ENCODE data around the gene TUBGCP6.

- TF ChIP-seq CTCF (IDR thresholded peaks at IDR 0.05) (no peak), EP300 (IDR thresholded peaks at IDR 0.05) (no peak), POLR2A (IDR thresholded peaks at IDR 0.05) (no peak)
Measured at GRCh38 chr22:50258361-50259292, 13.8 kb upstream of the TUBGCP6 start.
